ENCODE measurements around the gene ATP10A.
"Not testable (repeated sequence)": the region's sequence is repeated elsewhere in the genome, so short reads cannot be mapped to it uniquely, and the experiment has no call there.

Gene ATP10A

GRCh38 chr15:25880877-25881276 is 17.8 kb upstream of the ATP10A start:
- not testable (repeated sequence) for DNase-seq

- no peak for DNase-seq
These were observed 17.3 kb upstream of the ATP10A start for GRCh38 chr15:25880411-25880810.

- DNase-seq, result no peak
These were observed 16.3 kb upstream of the ATP10A start for GRCh38 chr15:25879438-25879837.

GRCh38 chr15:25877681-25878080 is 14.6 kb upstream of the ATP10A start:
- DNase-seq, result no peak

- no peak for DNase-seq
These were observed 13.4 kb upstream of the ATP10A start for GRCh38 chr15:25876231-25877140.

GRCh38 chr15:25875566-25875965 is 12.4 kb upstream of the ATP10A start:
- DNase-seq, result no peak

- DNase-seq, result no peak
These were observed 11.3 kb upstream of the ATP10A start for GRCh38 chr15:25874379-25874778.

- no peak for DNase-seq
These were observed 8.3 kb upstream of the ATP10A start for GRCh38 chr15:25871403-25871802.

GRCh38 chr15:25870938-25871337 is 7.8 kb upstream of the ATP10A start:
- DNase-seq, result no peak

GRCh38 chr15:25869701-25870100 is 6.6 kb upstream of the ATP10A start:
- no peak for DNase-seq

GRCh38 chr15:25866874-25867273 is 3.7 kb upstream of the ATP10A start:
- no peak for DNase-seq

GRCh38 chr15:25866251-25866650 is 3.1 kb upstream of the ATP10A start:
- no peak for DNase-seq

GRCh38 chr15:25864966-25865365 is 1.8 kb upstream of the ATP10A start:
- DNase-seq, result no peak

GRCh38 chr15:25863968-25864580 is 947 bp upstream of the ATP10A start:
- DNase-seq, result no peak

- DNase-seq, result no peak
These were observed 536 bp downstream of the ATP10A start for GRCh38 chr15:25862472-25863110.

- DNase-seq, result no peak
These were observed 1.1 kb downstream of the ATP10A start for GRCh38 chr15:25862071-25862471.

- no peak for DNase-seq
These were observed 2.0 kb downstream of the ATP10A start for GRCh38 chr15:25860885-25861866.

GRCh38 chr15:25859838-25860645 is 3.1 kb downstream of the ATP10A start:
- no peak for DNase-seq

- DNase-seq, result no peak
These were observed 4.0 kb downstream of the ATP10A start for GRCh38 chr15:25858952-25859760.

- not testable (repeated sequence) for DNase-seq
These were observed 7.1 kb downstream of the ATP10A start for GRCh38 chr15:25856059-25856458.
